ENCODE data around the gene GPR15. TPM values are rescaled to one million over a fixed set of nuclear protein-coding genes. Genes with fewer than 3 reads are reported as not detected.

The GPR15 gene
- total and polyA plus RNA-seq, 10 of the 15 experiments (the other 5 are each of a cell fraction or from before 2014, with no cell fraction given): 70.7 to 150 (median 115) TPM

GRCh38 chr3:98561727-98562521 lies 30.1 kb downstream of the GPR15 start (continued):
- no peak for TF ChIP-seq ZBTB40 (IDR thresholded peaks at IDR 0.05; ENCODE audit: borderline replicate concordance)
- no peak for TF ChIP-seq MTA2 (IDR thresholded peaks at IDR 0.05; ENCODE audit: low read depth)
- no peak; the same call in 1 of the 2 replicates for TF ChIP-seq GATAD2B (conservative IDR thresholded peaks at IDR 0.05; ENCODE audit: low read depth)
- no peak for TF ChIP-seq SP1 (IDR thresholded peaks at IDR 0.05; ENCODE audit: low read depth, low read length)
- TF ChIP-seq ZNF592 (IDR thresholded peaks at IDR 0.05): no peak
- TF ChIP-seq USF2 (IDR thresholded peaks at IDR 0.05; ENCODE audit: borderline replicate concordance, low read depth, low read length): no peak
- no peak for TF ChIP-seq SMC3 (IDR thresholded peaks at IDR 0.05; ENCODE audit: borderline replicate concordance, low read length)
- TF ChIP-seq MEF2B (IDR thresholded peaks at IDR 0.05; ENCODE audit: partially characterized antibody, poor library complexity, severe bottlenecking): no peak
- TF ChIP-seq EGR1 (IDR thresholded peaks at IDR 0.05; ENCODE audit: borderline replicate concordance in 1 of 2, low read depth in 2 of 2, low read length in 2 of 2): no peak
- no peak for TF ChIP-seq JUND (IDR thresholded peaks at IDR 0.05; ENCODE audit: low read depth, low read length)
- TF ChIP-seq E4F1 (IDR thresholded peaks at IDR 0.05; ENCODE audit: borderline replicate concordance, partially characterized antibody): no peak
- TF ChIP-seq ZNF217 (IDR thresholded peaks at IDR 0.05): no peak
- no peak for TF ChIP-seq ELK1 (IDR thresholded peaks at IDR 0.05; ENCODE audit: low read depth, low read length)
- no peak for TF ChIP-seq SREBF2 (IDR thresholded peaks at IDR 0.05; ENCODE audit: low read length)

Measured in GM12878 (cell line).